Naive thymus-derived CD8-positive, alpha-beta T cell (primary cell): ENCODE results near the gene FAF2. TPM values are rescaled to one million over a fixed set of nuclear protein-coding genes. Genes with fewer than 3 reads are reported as not detected.
A peak's percentile ranks its signal among the peaks of the same experiment; 100 is the strongest.

Experiments used
- ATAC-seq, 2 donors: fragments of 150-1000 bp; cut with Tn5 transposase in 1 of 2; sonication (Bioruptor Pico), chemical (Tn5 transposase) in 1 of 2; 1 replicate in 1 of 2; 2 replicates in 1 of 2; pipeline ENCODE4 v1.10.0; 2021; ENCODE audit warnings: mild to moderate bottlenecking in 2 of 2, moderate library complexity in 2 of 2
- POLR2A ChIA-PET: fragments of 350-600 bp; sonication (Branson Sonifier 250); formaldehyde crosslinking; loops from one replicate; lab custom pipeline; 2021; ENCODE audit warnings: antibody characterized with exemption; lab: Charles Lee
- DNase-seq, 10 donors: peaks; one replicate each; pipeline versions ENCODE4 v3.0.0 to v3.0.0-alpha.2; 2020 to 2022
- H3K27ac Mint-ChIP-seq, 10 donors: one replicate each; pipeline ENCODE4 v1.8.0; 2020 to 2022; ENCODE audit warnings: mild to moderate bottlenecking in 10 of 10, mixed read lengths in 10 of 10, moderate library complexity in 4 of 10, inconsistent platforms in 1 of 10
- H3K27me3 Mint-ChIP-seq, 5 donors: one replicate each; pipeline ENCODE4 v1.8.0; 2021 to 2022; ENCODE audit warnings: mixed read lengths in 5 of 5
- H3K36me3 Mint-ChIP-seq, 3 donors: one replicate each; pipeline ENCODE4 v1.8.0; 2020 to 2022; ENCODE audit warnings: mixed read lengths in 3 of 3, mild to moderate bottlenecking in 2 of 3, inconsistent platforms in 1 of 3
- H3K4me1 Mint-ChIP-seq, 4 donors: one replicate each; pipeline ENCODE4 v1.8.0; 2021 to 2022; ENCODE audit warnings: mixed read lengths in 4 of 4
- H3K4me3 Mint-ChIP-seq, 10 donors: one replicate each; pipeline ENCODE4 v1.8.0; 2020 to 2022; ENCODE audit warnings: mild to moderate bottlenecking in 10 of 10, mixed read lengths in 10 of 10, moderate library complexity in 6 of 10, inconsistent platforms in 1 of 10
- H3K9me3 Mint-ChIP-seq, 9 donors: one replicate each; pipeline ENCODE4 v1.8.0; 2020 to 2022; ENCODE audit warnings: mixed read lengths in 9 of 9, mild to moderate bottlenecking in 3 of 9, inconsistent platforms in 1 of 9, moderate library complexity in 1 of 9
- polyA plus RNA-seq, 3 donors: library from polyadenylated mRNA; unstranded; fragments of 300-500 nt; fragmentation: Illumina TruSeq; gene quantifications; one replicate each; pipeline ENCODE4 v1.2.3, GENCODE V29; 2021
- total RNA-seq, 8 experiments: library from RNA in 2 of 8; stranded (reverse) in 2 of 8; gene quantifications; one replicate each; pipeline ENCODE4 v1.2.3 and lab custom pipeline; 2021 to 2026

FAF2 gene
- total and polyA plus RNA-seq, 5 experiments from 2014 or later: 9.5 to 37.8 (median 12.0) TPM

DNA sequence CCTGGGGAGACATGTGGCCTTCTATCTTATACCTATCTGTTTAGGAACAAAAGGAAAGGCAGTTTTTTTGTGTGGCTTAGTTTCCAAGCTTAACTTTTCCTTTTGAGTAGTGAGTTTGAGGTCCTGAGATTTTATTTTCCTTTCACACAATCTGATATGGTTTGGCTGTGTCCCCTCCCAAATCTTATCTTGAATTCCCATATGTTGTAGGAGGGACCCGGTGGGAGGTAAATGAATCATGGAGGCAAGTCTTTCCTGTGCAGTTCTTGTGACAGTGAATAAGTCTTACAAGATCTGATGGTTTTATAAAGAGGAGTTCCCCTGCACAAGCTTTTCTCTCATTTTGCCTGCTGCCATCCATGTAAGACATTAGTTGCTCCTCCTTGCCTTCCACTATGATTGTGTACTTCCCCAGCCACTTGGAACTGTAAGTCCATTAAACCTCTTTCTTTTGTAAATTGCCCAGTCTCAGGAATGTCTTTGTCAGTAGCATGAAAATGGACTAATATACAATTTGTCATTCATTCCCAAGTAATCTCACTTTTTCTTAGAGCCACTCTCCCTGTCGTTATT lies 27.1 kb upstream of the FAF2 start:
- Mint-ChIP-seq H3K27me3 (peaks cover 0 to 7% (median 0%) of the 10 kb centered on the region in 5 donors), H3K4me3 (no peak overlapping the region)
- no peak for ATAC-seq

DNA sequence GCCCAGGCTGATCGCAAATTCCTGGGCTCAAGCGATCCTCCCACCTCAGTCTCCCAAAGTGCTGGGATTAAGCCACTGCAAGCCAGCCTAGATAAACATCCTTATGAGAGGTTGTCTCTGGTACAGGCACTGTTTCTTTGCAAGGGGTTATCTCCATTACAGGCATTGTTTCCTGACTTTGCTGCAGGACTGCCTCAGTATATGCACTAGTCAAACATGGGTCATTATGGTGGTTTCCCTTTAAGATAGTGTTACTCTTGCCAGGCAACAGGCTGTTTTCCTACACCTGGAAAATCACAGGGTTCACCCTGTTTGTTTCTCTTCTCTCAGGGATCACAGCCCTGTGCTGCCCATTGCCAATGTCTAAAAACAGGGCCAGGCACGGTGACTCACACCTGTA lies 24.0 kb upstream of the FAF2 start:
- Mint-ChIP-seq H3K4me3 (no peak overlapping the region), H3K27me3 (peaks cover 0 to 7% (median 0%) of the 10 kb centered on the region in 5 donors), H3K4me1 (peaks cover 0 to 2% (median 0%) of the 10 kb centered on the region in 4 donors), H3K36me3 (peaks cover 0 to 5% (median 0%) of the 10 kb centered on the region in 3 donors), H3K27ac (no peak overlapping the region), H3K9me3 (peaks cover 0 to 9% (median 0%) of the 10 kb centered on the region in 9 donors)
- no peak for DNase-seq
- POLR2A ChIA-PET: interaction anchor here (0.6 kb wide), 1 partner anchor 927 kb away, joined by 4 read pairs; no protein-coding TSS in a partner anchor
- no peak for ATAC-seq

More for the DNA sequence above, 27.1 kb upstream of the FAF2 start:
- DNase-seq: no peak
- Mint-ChIP-seq H3K4me1 (peaks cover 5 to 10% (median 8%) of the 10 kb centered on the region in 4 donors), H3K9me3 (peaks cover 0 to 9% (median 0%) of the 10 kb centered on the region in 9 donors), H3K36me3 (peaks cover 0 to 5% (median 0%) of the 10 kb centered on the region in 3 donors), H3K27ac (no peak overlapping the region)
- POLR2A ChIA-PET: no interaction called here

DNA sequence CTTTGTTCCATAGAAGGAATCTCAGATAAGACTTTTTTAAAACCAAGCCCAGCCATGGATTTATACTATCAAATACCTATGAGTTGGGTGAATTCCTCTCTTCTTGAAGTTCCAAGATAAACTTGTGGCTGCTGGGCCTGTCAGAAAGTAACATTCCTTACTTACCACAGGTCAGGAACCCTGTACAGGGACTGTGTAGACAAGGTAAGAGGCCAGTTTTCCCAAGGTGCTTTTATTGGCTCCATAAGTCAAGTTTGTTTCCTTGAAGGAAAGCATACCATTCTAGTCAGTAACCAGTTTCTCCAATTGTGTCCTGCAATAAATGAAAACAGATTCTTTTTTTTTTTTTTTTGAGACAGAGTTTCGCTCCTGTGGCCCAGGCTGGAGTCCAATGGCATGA lies 23.0 kb upstream of the FAF2 start:
- POLR2A ChIA-PET: no interaction called here
- ATAC-seq (no peak), DNase-seq (no peak)
- no peak overlapping the region for H3K4me3 Mint-ChIP-seq
- no peak overlapping the region for H3K27ac Mint-ChIP-seq
- H3K36me3 Mint-ChIP-seq: peaks cover 0 to 5% (median 0%) of the 10 kb centered on the region in 3 donors
- peaks cover 0 to 7% (median 0%) of the 10 kb centered on the region in 5 donors for H3K27me3 Mint-ChIP-seq
- peaks cover 0 to 4% (median under 1%) of the 10 kb centered on the region in 4 donors for H3K4me1 Mint-ChIP-seq
- peaks cover 0 to 9% (median 0%) of the 10 kb centered on the region in 9 donors for H3K9me3 Mint-ChIP-seq

DNA sequence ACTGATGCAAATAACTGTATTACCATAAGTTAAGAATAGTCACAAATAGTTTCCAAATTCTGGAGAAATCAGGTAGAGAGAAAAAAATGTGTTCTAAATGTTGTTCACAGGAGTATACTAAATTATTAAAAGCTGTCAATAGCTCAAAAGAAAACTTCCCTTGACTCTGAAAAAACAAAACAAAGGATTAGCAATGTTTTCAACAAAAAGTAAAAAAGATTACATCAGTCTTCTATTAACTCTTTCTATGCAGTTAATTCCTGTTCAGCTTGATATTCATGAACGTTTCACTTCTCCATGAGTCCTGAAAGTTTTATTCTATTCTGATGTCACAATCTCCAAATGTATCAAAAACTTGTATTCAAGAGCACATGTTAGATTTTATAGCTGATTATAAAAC lies 22.4 kb upstream of the FAF2 start:
- H3K4me3 Mint-ChIP-seq: no peak overlapping the region
- peaks cover 0 to 5% (median 0%) of the 10 kb centered on the region in 3 donors for H3K36me3 Mint-ChIP-seq
- no peak overlapping the region for H3K27ac Mint-ChIP-seq
- ATAC-seq: no peak
- peaks cover 0 to 8% (median 0%) of the 10 kb centered on the region in 5 donors for H3K27me3 Mint-ChIP-seq
- POLR2A ChIA-PET: no interaction called here
- peaks cover 0 to 9% (median 0%) of the 10 kb centered on the region in 9 donors for H3K9me3 Mint-ChIP-seq
- DNase-seq: no peak
- H3K4me1 Mint-ChIP-seq: peaks cover 3 to 11% (median 6%) of the 10 kb centered on the region in 4 donors

DNA sequence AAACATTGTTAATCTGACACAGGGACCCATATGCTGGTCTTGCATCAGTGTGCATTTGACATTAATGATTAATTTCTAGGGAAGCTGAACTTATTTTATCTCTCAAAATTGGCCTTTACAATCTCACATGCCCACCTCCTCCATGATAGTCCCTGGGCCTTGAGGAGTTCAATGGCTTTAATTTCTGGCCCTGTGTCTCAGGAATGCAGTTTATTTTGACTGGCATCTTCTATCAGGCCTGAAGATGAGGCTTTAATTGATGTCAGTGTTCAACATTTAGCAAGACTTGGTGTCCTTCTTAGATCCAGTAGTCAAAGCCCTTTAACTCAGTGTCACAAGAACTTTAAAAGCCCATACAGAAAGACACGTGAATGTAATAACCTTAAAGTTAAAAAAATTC lies 21.3 kb upstream of the FAF2 start:
- POLR2A ChIA-PET: no interaction called here
- H3K4me3 Mint-ChIP-seq: no peak overlapping the region
- peaks cover 0 to 6% (median 0%) of the 10 kb centered on the region in 5 donors for H3K27me3 Mint-ChIP-seq
- peaks cover 0 to 4% (median 0%) of the 10 kb centered on the region in 9 donors for H3K9me3 Mint-ChIP-seq
- ATAC-seq (no peak), DNase-seq (no peak)
- H3K27ac Mint-ChIP-seq: no peak overlapping the region
- peaks cover 3 to 12% (median 7%) of the 10 kb centered on the region in 4 donors for H3K4me1 Mint-ChIP-seq
- peaks cover 0 to 5% (median under 1%) of the 10 kb centered on the region in 3 donors for H3K36me3 Mint-ChIP-seq

DNA sequence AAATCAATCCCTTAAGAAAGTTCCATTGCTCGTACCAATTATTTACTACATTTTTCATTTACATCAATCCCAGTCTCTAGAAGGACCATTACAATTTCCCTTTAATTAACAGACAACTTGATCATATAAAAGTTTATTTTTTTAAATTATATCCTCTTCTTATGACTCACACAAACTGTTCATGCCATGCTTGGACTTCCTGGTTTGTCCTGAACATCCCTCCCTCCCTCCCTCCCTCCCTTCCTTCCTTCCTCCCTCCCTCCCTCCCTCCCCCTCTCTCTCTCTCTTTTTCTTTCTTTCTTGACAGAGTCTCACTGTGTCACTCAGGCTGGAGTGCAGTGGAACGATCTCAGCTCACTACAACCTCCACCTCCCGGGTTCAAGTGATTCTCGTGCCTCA lies 20.2 kb upstream of the FAF2 start:
- POLR2A ChIA-PET: no interaction called here
- H3K9me3 Mint-ChIP-seq: peaks cover 0 to 7% (median 0%) of the 10 kb centered on the region in 9 donors
- H3K27me3 Mint-ChIP-seq: peaks cover 0 to 4% (median 1%) of the 10 kb centered on the region in 5 donors
- H3K27ac Mint-ChIP-seq: no peak overlapping the region
- ATAC-seq: no peak
- DNase-seq: no peak
- no peak overlapping the region for H3K4me3 Mint-ChIP-seq
- peaks cover 0 to 6% (median 5%) of the 10 kb centered on the region in 3 donors for H3K36me3 Mint-ChIP-seq
- H3K4me1 Mint-ChIP-seq: peaks cover 3 to 12% (median 7%) of the 10 kb centered on the region in 4 donors

DNA sequence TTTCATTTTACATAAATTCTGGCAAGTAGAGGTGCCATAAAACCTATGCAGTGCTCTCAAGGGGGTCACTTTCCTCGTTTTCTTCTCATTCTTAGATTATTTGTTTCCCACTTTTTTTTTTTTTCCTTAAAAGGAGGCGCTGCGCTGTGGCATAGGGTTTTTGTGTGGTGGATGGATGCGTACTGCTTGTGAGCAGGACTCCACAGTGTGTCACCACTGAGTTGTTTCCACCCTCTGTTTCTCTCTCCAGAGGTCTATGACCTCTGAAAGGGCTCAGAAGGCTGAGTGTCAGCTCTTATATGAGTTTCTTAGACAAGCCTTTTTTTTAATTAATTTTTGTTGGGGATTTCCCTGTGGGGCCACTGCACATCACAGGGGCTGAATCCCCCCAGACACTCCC lies 18.2 kb upstream of the FAF2 start:
- Mint-ChIP-seq H3K27ac (peak overlapping the region in 5 of 10 donors; percentile 15 to 71 (median 61)), H3K9me3 (peaks cover 0 to 7% (median 0%) of the 10 kb centered on the region in 9 donors), H3K4me1 (peaks cover 3 to 12% (median 7%) of the 10 kb centered on the region in 4 donors), H3K27me3 (peaks cover 0 to 2% (median 0%) of the 10 kb centered on the region in 5 donors), H3K4me3 (peak overlapping the region in 1 of 10 donors; percentile 53), H3K36me3 (peaks cover 0 to 6% (median 5%) of the 10 kb centered on the region in 3 donors)
- POLR2A ChIA-PET: interaction anchor here (0.7 kb wide), 1 partner anchor 833 kb away, joined by 3 read pairs; no protein-coding TSS in a partner anchor
- DNase-seq: no peak
- peak; percentile 47 to 50 for ATAC-seq

DNA sequence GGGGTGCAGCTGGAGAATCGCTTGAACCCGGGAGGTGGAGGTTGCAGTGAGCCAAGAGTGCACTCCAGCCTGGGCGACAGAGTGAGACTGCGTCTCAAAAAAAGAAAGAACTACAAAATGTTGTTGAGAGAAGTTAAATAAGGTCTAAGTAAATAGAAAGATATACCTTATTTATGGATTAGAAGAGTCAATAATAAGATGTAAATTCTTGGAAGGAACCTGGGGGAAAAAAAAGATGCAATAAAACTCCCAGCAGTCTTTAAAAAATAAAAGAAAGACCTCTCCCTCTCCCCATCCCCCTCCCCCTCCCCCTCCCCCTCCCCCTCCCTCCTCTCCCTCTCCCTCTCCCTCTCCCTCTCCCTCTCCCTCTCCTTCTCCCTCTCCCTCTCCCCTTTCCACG lies 15.5 kb upstream of the FAF2 start:
- Mint-ChIP-seq H3K4me1 (peaks cover 10 to 22% (median 15%) of the 10 kb centered on the region in 4 donors), H3K4me3 (no peak overlapping the region), H3K27ac (peak overlapping the region in 1 of 10 donors; percentile 70), H3K9me3 (peaks cover 0 to 3% (median 0%) of the 10 kb centered on the region in 9 donors), H3K27me3 (peaks cover 0 to 2% (median 0%) of the 10 kb centered on the region in 5 donors), H3K36me3 (peaks cover 0 to 6% (median 0%) of the 10 kb centered on the region in 3 donors)
- POLR2A ChIA-PET: no interaction called here
- no peak for DNase-seq
- ATAC-seq: no peak

DNA sequence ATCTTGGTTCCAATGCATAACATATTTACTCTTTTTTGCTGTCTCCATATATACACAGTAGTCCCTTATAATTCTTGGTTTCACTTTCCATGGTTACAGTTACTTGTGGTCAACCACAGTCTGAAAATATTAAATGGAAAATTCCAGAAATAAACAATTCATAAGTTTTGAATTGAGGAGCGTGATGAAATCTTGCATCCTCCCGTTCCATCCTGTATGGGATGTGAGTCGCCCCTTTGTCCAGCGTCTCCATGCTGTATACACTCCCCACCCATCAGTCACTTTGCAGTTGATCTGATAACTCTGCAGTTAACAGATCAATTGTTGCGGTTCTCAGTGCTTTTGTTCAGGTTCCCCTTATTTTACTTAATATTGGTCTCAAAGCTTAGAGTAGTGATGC lies 11.5 kb upstream of the FAF2 start:
- DNase-seq (no peak), ATAC-seq (no peak)
- Mint-ChIP-seq H3K27me3 (peaks cover 0 to 4% (median 0%) of the 10 kb centered on the region in 5 donors), H3K4me3 (peak overlapping the region; percentile 16 to 63 (median 52)), H3K27ac (no peak overlapping the region), H3K36me3 (peaks cover 0 to 6% (median 0%) of the 10 kb centered on the region in 3 donors), H3K4me1 (peaks cover 7 to 10% (median 9%) of the 10 kb centered on the region in 4 donors), H3K9me3 (peaks cover 0 to 3% (median 0%) of the 10 kb centered on the region in 9 donors)
- POLR2A ChIA-PET: interaction anchor here (0.7 kb wide), 1 partner anchor 18 kb away, joined by 6 read pairs; no protein-coding TSS in a partner anchor

DNA sequence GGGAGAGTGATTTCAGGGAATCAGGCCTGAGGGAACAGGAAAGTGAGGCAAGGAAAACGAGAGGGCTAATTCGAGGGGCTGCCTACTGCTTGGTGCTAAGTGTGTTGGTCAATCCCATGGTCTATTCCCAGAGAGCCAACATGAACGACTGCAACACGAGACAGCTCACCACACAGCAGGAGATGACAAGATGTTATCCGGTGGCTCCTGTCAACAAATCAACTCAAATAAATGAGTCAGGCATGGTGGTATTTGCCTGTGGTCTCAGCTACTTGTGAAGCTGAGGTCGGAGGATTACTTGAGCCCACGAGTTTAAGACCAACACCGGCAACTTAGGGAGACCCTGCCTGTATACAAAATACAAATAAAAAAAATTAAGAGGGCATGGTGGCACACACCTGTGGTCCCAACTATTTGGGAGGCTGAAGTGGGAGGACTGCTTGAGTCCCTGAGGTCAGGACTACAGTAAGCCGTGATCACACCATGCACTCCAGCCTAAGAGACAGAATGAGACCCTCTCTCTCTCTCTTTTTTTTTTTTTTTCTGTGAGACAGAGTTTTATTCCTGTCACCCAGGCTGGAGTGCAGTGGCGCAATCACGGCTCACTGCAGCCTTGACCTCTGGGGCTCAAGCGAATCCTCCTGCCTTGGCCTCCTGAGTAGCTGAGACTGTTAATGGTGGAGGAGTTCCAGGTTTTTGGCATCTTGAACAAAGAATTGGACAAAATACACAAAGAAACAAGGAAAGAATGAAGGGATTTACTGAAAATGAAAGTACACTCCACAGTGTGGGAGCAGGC lies 9.0 kb upstream of the FAF2 start:
- DNase-seq: no peak
- POLR2A ChIA-PET: no interaction called here
- Mint-ChIP-seq H3K36me3 (no peaks in the 10 kb centered on the region), H3K27ac (no peak overlapping the region), H3K4me1 (peaks cover 7 to 10% (median 9%) of the 10 kb centered on the region in 4 donors), H3K27me3 (peaks cover 0 to 6% (median 0%) of the 10 kb centered on the region in 5 donors), H3K4me3 (peak overlapping the region in 1 of 10 donors; percentile 29), H3K9me3 (no peaks in the 10 kb centered on the region)
- no peak for ATAC-seq

DNA sequence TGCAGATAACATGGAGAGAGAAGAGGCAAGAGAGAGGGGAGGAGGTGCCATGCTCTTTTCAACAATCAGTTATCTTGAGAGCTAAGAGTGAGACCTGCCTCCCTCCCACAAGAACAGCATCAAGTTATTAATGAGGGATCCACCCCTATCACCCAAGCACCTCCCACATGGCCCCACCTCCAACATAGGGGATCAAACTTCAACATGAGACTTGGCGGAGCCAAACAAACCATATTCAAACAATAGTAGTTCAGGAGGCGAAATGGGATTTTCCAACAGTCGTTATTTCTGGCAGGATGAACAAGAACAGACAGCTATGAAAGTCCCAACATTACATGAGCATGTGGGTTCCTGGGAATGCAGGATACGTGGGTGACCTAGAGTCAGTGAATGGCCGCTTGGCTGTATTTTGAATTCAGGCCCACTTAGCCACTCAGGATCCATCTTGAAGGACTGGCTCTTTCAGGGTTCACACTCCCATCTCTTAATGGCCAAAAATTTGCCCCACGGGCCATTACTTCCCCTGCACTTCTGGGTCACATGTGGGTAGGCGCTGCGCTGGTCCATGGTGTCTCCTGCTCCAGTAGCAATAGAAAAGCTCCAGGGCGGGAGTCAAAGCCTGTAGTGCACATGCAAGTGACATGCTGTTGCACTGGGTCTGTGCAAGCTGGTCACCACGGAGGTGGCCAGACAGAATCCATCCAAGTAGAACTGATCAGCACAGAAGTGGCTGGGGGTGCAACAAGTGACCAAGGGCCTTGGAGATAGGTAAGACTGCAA lies 7.1 kb upstream of the FAF2 start:
- ATAC-seq (no peak), DNase-seq (no peak)
- Mint-ChIP-seq H3K9me3 (no peaks in the 10 kb centered on the region), H3K4me3 (no peak overlapping the region), H3K27me3 (peaks cover 0 to 6% (median 0%) of the 10 kb centered on the region in 5 donors), H3K27ac (no peak overlapping the region), H3K4me1 (peaks cover 7 to 10% (median 9%) of the 10 kb centered on the region in 4 donors), H3K36me3 (no peaks in the 10 kb centered on the region)
- POLR2A ChIA-PET: no interaction called here

DNA sequence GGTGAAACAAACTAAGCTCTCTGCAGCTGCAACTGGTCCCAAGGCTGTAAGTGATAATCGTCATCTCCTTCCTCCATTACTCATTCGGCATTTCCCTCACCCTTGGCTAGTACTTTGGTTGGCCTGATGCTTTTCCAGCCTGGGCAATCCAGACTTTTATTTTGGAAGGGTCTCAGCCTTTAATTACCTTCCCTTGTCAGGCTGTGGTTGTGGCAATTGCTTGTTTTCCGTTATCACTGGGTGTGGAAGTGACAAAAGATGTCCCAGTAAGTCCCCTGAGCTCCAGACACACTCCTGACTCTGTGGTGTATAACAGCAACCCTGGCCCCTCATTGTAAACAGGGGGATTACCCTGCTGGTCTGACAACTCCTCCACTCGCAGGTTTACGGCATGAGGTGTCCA lies 6.3 kb upstream of the FAF2 start:
- POLR2A ChIA-PET: no interaction called here
- no peak overlapping the region for H3K4me3 Mint-ChIP-seq
- H3K27ac Mint-ChIP-seq: no peak overlapping the region
- DNase-seq (no peak), ATAC-seq (no peak)
- no peaks in the 10 kb centered on the region for H3K9me3 Mint-ChIP-seq
- H3K27me3 Mint-ChIP-seq: peaks cover 0 to 6% (median 0%) of the 10 kb centered on the region in 5 donors
- no peaks in the 10 kb centered on the region for H3K36me3 Mint-ChIP-seq
- peaks cover 4 to 10% (median 9%) of the 10 kb centered on the region in 4 donors for H3K4me1 Mint-ChIP-seq
